Measurements from ENCODE around the gene TGIF2LY.
"Not testable (repeated sequence)": the region's sequence is repeated elsewhere in the genome, so short reads cannot be mapped to it uniquely, and the experiment has no call there.

TGIF2LY gene

GRCh38 chrY:3578767-3579166 is at the start of gene TGIF2LY:
Gene TGIF2LY (plus strand): TSS chrY:3579067. CDS start chrY:3579245, 178 bp downstream.
- not testable (repeated sequence) for DNase-seq
